ENCODE results near the gene TECPR1. TPM values are rescaled to one million over a fixed set of nuclear protein-coding genes. Genes with fewer than 3 reads are reported as not detected.
A peak's percentile ranks its signal among the peaks of the same experiment; 100 is the strongest.

Gene TECPR1
- total RNA-seq, 1 donor from 2014 or later = 23.9 TPM

- H3K36me3 ChIP-seq (ENCODE audit: insufficient read depth, low read length) = no peaks in the 10 kb centered on the region
- H4K20me1 ChIP-seq (ENCODE audit: insufficient read depth, low read length) = no peaks in the 10 kb centered on the region
- Mint-ChIP-seq H3K4me1 (ENCODE audit: low read depth, unreplicated experiment) (peaks cover 5% of the 10 kb centered on the region), H3K27ac (ENCODE audit: unreplicated experiment) (no peak overlapping the region), H3K4me3 (ENCODE audit: unreplicated experiment) (no peak overlapping the region), H3K27me3 (ENCODE audit: low read depth, unreplicated experiment) (no peaks in the 10 kb centered on the region), H3K9me3 (ENCODE audit: unreplicated experiment) (no peaks in the 10 kb centered on the region), H3K36me3 (ENCODE audit: low read depth, unreplicated experiment) (peaks cover 9% of the 10 kb centered on the region)
- TF ChIP-seq CTCF (IDR thresholded peaks at IDR 0.05; ENCODE audit: insufficient read depth, low read depth, low read length) = no peak
- TF ChIP-seq EZH2 (IDR thresholded peaks at IDR 0.05; ENCODE audit: insufficient read depth, low read length) = no peak
- no peaks in the 10 kb centered on the region for H3K4me1 ChIP-seq (ENCODE audit: insufficient read depth, low read length)
- H3K4me2 ChIP-seq (ENCODE audit: low read length) = peak overlapping the region; percentile 4
- no peak for DNase-seq (ENCODE audit: low read depth)
- no peak for FAIRE-seq
- H3K9me3 ChIP-seq (ENCODE audit: insufficient read depth, low read depth, low read length) = no peaks in the 10 kb centered on the region
- no peak overlapping the region for H2AFZ ChIP-seq (ENCODE audit: low read depth, low read length)
- no peak overlapping the region for H3K4me3 ChIP-seq (ENCODE audit: insufficient read depth, low read depth, low read length)
- no peaks in the 10 kb centered on the region for H3K27me3 ChIP-seq (ENCODE audit: insufficient read depth, low read length)
- H3K9ac ChIP-seq (ENCODE audit: low read length) = no peak overlapping the region
- no peaks in the 10 kb centered on the region for H3K79me2 ChIP-seq (ENCODE audit: insufficient read depth, low read length)
- H3K27ac ChIP-seq (ENCODE audit: low read depth, low read length) = no peak overlapping the region
These were observed 34.1 kb downstream of the TECPR1 start for GRCh38 chr7:98217623-98218582.

- Mint-ChIP-seq H3K9me3 (ENCODE audit: unreplicated experiment) (no peaks in the 10 kb centered on the region), H3K36me3 (ENCODE audit: low read depth, unreplicated experiment) (peaks cover 9% of the 10 kb centered on the region), H3K27ac (ENCODE audit: unreplicated experiment) (no peak overlapping the region), H3K4me1 (ENCODE audit: low read depth, unreplicated experiment) (peaks cover 5% of the 10 kb centered on the region), H3K27me3 (ENCODE audit: low read depth, unreplicated experiment) (no peaks in the 10 kb centered on the region), H3K4me3 (ENCODE audit: unreplicated experiment) (no peak overlapping the region)
- no peak for DNase-seq (ENCODE audit: low read depth)
- TF ChIP-seq EZH2 (IDR thresholded peaks at IDR 0.05; ENCODE audit: insufficient read depth, low read length) (no peak), CTCF (IDR thresholded peaks at IDR 0.05; ENCODE audit: insufficient read depth, low read depth, low read length) (no peak)
- Histone ChIP-seq H3K36me3 (ENCODE audit: insufficient read depth, low read length) (no peaks in the 10 kb centered on the region), H3K27ac (ENCODE audit: low read depth, low read length) (no peak overlapping the region), H4K20me1 (ENCODE audit: insufficient read depth, low read length) (no peaks in the 10 kb centered on the region), H3K4me1 (ENCODE audit: insufficient read depth, low read length) (no peaks in the 10 kb centered on the region), H3K9me3 (ENCODE audit: insufficient read depth, low read depth, low read length) (no peaks in the 10 kb centered on the region), H3K4me3 (ENCODE audit: insufficient read depth, low read depth, low read length) (no peak overlapping the region), H3K27me3 (ENCODE audit: insufficient read depth, low read length) (no peaks in the 10 kb centered on the region), H2AFZ (ENCODE audit: low read depth, low read length) (no peak overlapping the region), H3K4me2 (ENCODE audit: low read length) (no peak overlapping the region), H3K9ac (ENCODE audit: low read length) (no peak overlapping the region), H3K79me2 (ENCODE audit: insufficient read depth, low read length) (no peaks in the 10 kb centered on the region)
- no peak for FAIRE-seq
These were observed 35.0 kb downstream of the TECPR1 start for GRCh38 chr7:98216941-98217622.

Measured in astrocyte (in vitro differentiated cells and primary cell).